ENCODE results near the gene PPIA.

DNA sequence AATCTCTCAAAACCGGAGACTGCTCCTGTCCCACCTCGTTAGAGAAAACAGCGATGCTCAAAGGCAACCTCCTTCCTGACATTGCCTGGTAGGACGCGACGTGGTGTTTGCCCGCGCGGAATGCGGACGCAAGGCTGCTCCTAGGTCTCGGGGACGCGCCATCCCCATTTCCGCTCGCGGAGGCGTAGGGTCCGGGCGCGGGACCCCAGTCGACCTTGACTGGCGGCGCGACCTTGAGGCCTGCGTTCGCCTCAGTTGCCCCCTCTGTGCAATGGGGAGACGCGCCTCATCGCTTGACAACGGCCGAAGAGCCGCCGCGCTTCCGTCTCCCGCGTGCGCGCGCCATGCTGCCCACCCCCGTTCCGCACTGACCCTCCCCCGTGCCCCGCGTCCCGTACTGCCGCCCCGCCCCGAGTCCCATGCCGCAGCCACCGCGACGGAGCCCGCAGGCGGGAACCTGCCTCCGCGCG is 412 bp upstream of the PPIA start:
- TF ChIP-seq CTCF (IDR thresholded peaks at IDR 0.05) (no peak), FOXJ3 (CRISPR knock-in tag; IDR thresholded peaks at IDR 0.05; ENCODE audit: borderline replicate concordance) (no peak), ZBTB43 (CRISPR knock-in tag; IDR thresholded peaks at IDR 0.05) (0 out of 2 replicates have a peak, but pooled peaks have one; percentile 27), ARID4B (CRISPR knock-in tag; IDR thresholded peaks at IDR 0.05; ENCODE audit: borderline replicate concordance) (peak; percentile 83; the same call in 1 of the 2 replicates), ZMAT4 (CRISPR knock-in tag; IDR thresholded peaks at IDR 0.05) (no peak), TEAD4 (CRISPR knock-in tag; IDR thresholded peaks at IDR 0.05) (no peak; the same call in 1 of the 2 replicates), ZNF671 (CRISPR knock-in tag; IDR thresholded peaks at IDR 0.05) (peak; percentile 83; the same call in 1 of the 2 replicates), JAZF1 (CRISPR knock-in tag; IDR thresholded peaks at IDR 0.05) (no peak)
- TF ChIP-seq, protein P1, sequence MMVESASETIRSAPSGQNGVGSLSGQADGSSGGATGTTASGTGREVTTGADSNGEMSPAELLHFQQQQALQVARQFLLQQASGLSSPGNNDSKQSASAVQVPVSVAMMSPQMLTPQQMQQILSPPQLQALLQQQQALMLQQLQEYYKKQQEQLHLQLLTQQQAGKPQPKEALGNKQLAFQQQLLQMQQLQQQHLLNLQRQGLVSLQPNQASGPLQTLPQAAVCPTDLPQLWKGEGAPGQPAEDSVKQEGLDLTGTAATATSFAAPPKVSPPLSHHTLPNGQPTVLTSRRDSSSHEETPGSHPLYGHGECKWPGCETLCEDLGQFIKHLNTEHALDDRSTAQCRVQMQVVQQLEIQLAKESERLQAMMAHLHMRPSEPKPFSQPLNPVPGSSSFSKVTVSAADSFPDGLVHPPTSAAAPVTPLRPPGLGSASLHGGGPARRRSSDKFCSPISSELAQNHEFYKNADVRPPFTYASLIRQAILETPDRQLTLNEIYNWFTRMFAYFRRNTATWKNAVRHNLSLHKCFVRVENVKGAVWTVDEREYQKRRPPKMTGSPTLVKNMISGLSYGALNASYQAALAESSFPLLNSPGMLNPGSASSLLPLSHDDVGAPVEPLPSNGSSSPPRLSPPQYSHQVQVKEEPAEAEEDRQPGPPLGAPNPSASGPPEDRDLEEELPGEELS (CRISPR knock-in tag; IDR thresholded peaks at IDR 0.05) = peak; percentile 54; the same call in 1 of the 2 replicates
- TF ChIP-seq, protein P2, sequence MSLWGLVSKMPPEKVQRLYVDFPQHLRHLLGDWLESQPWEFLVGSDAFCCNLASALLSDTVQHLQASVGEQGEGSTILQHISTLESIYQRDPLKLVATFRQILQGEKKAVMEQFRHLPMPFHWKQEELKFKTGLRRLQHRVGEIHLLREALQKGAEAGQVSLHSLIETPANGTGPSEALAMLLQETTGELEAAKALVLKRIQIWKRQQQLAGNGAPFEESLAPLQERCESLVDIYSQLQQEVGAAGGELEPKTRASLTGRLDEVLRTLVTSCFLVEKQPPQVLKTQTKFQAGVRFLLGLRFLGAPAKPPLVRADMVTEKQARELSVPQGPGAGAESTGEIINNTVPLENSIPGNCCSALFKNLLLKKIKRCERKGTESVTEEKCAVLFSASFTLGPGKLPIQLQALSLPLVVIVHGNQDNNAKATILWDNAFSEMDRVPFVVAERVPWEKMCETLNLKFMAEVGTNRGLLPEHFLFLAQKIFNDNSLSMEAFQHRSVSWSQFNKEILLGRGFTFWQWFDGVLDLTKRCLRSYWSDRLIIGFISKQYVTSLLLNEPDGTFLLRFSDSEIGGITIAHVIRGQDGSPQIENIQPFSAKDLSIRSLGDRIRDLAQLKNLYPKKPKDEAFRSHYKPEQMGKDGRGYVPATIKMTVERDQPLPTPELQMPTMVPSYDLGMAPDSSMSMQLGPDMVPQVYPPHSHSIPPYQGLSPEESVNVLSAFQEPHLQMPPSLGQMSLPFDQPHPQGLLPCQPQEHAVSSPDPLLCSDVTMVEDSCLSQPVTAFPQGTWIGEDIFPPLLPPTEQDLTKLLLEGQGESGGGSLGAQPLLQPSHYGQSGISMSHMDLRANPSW (CRISPR knock-in tag; conservative IDR thresholded peaks at IDR 0.05; ENCODE audit: low read depth) = no peak
- TF ChIP-seq, protein P3, sequence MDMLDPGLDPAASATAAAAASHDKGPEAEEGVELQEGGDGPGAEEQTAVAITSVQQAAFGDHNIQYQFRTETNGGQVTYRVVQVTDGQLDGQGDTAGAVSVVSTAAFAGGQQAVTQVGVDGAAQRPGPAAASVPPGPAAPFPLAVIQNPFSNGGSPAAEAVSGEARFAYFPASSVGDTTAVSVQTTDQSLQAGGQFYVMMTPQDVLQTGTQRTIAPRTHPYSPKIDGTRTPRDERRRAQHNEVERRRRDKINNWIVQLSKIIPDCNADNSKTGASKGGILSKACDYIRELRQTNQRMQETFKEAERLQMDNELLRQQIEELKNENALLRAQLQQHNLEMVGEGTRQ (CRISPR knock-in tag; IDR thresholded peaks at IDR 0.05) = no peak
- TF ChIP-seq, protein P4, sequence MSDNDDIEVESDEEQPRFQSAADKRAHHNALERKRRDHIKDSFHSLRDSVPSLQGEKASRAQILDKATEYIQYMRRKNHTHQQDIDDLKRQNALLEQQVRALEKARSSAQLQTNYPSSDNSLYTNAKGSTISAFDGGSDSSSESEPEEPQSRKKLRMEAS (CRISPR knock-in tag; IDR thresholded peaks at IDR 0.05) = peak; percentile 88
- TF ChIP-seq, protein P5, sequence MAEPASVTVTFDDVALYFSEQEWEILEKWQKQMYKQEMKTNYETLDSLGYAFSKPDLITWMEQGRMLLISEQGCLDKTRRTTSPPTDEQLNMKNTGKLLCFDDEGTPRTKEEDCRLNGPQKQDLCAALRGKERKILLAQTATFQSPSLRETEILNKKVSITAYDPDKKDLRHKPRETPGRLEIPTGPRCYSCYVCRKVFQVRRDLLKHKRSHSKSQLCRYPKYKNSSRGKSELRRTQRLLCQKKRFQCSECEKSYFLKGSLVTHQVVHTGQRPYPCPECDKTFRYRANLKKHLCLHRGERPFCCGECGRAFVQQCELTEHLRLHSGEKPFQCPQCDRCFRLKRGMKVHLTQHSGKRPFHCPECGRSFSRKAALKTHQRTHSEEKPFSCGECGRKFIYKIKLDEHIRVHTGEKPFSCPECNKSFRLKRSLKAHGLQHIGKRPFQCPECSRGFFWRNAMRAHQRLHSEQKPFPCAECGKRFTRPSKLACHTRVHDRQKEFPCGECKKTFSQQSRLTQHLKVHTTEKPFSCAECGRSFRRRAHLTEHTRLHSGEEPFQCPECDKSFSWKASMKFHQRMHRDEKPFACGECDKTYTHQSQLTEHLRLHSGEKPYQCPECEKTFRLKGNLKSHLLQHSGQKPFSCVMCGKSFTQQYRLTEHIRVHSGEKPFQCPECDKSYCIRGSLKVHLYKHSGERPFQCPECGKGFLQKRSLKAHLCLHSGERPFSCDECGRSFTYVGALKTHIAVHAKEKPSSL (CRISPR knock-in tag; conservative IDR thresholded peaks at IDR 0.05) = no peak

All from WTC11 (cell line).